Trophoblast cell (in vitro differentiated cells and primary cell): Measurements from ENCODE around the gene SPATA18.

Experiments used
- DNase-seq, 2 donors: peaks; one replicate each; pipeline ENCODE4 v3.0.0-alpha.2; 2016
- H2AFZ ChIP-seq: 2 replicates; pipeline ENCODE4 v1.6.1; 2013; ENCODE audit warnings: low read length, moderate library complexity, mild to moderate bottlenecking; ENCODE audit not compliant: insufficient read depth, poor library complexity
- H2AK5ac ChIP-seq: 2 replicates; pipeline ENCODE4 v1.6.1; 2013; ENCODE audit warnings: mild to moderate bottlenecking, low read length
- H2BK120ac ChIP-seq: 2 replicates; pipeline ENCODE4 v1.6.1; 2013; ENCODE audit warnings: low read length, mild to moderate bottlenecking, moderate library complexity; ENCODE audit not compliant: insufficient read depth, poor library complexity
- H2BK12ac ChIP-seq: 2 replicates; pipeline ENCODE4 v1.6.1; 2013; ENCODE audit warnings: mild to moderate bottlenecking, low read length, moderate library complexity
- H2BK5ac ChIP-seq: 2 replicates; pipeline ENCODE4 v1.6.1; 2013; ENCODE audit warnings: low read length, low read depth, moderate library complexity, mild to moderate bottlenecking; ENCODE audit not compliant: poor library complexity
- H3K14ac ChIP-seq: 2 replicates; pipeline ENCODE4 v1.6.1; 2013; ENCODE audit warnings: mild to moderate bottlenecking, low read length
- H3K18ac ChIP-seq: 2 replicates; pipeline ENCODE4 v1.6.1; 2013; ENCODE audit warnings: mild to moderate bottlenecking, low read length
- H3K23ac ChIP-seq: 2 replicates; pipeline ENCODE4 v1.6.1; 2013; ENCODE audit warnings: low read length
- H3K27ac ChIP-seq: 2 replicates; pipeline ENCODE4 v1.5.1; 2013; ENCODE audit warnings: low read depth, mild to moderate bottlenecking, inconsistent platforms, low read length, moderate library complexity
- H3K27me3 ChIP-seq: 2 replicates; pipeline ENCODE4 v1.6.1; 2013; ENCODE audit warnings: inconsistent platforms, mild to moderate bottlenecking, low read length, moderate library complexity; ENCODE audit not compliant: insufficient read depth
- H3K36me3 ChIP-seq, 2 experiments: 1 replicate in 1 of 2; 2 replicates in 1 of 2; pipeline ENCODE4 v1.6.1; 2013; ENCODE audit warnings: low read length in 2 of 2, mild to moderate bottlenecking in 2 of 2, moderate library complexity in 1 of 2; ENCODE audit not compliant: insufficient read depth in 2 of 2, control insufficient read depth in 1 of 2
- H3K4ac ChIP-seq: 2 replicates; pipeline ENCODE4 v1.6.1; 2013; ENCODE audit warnings: low read depth, mild to moderate bottlenecking, low read length, moderate library complexity
- H3K4me1 ChIP-seq, 2 experiments: 1 replicate in 1 of 2; 2 replicates in 1 of 2; pipeline ENCODE4 v1.6.1; 2013; ENCODE audit warnings: low read length in 2 of 2, mild to moderate bottlenecking in 2 of 2, moderate library complexity in 1 of 2; ENCODE audit not compliant: insufficient read depth in 2 of 2, control insufficient read depth in 1 of 2
- H3K4me2 ChIP-seq: 2 replicates; pipeline ENCODE4 v1.6.1; 2013; ENCODE audit warnings: inconsistent platforms, mild to moderate bottlenecking, low read length, moderate library complexity
- H3K4me3 ChIP-seq: 2 replicates; pipeline ENCODE4 v1.5.1; 2013; ENCODE audit warnings: mild to moderate bottlenecking, low read depth, low read length, inconsistent platforms
- H3K79me1 ChIP-seq: one replicate; pipeline ENCODE4 v1.6.1; 2013; ENCODE audit warnings: low read length
- H3K79me2 ChIP-seq: 2 replicates; pipeline ENCODE4 v1.6.1; 2013; ENCODE audit warnings: low read length, mild to moderate bottlenecking; ENCODE audit not compliant: control insufficient read depth, insufficient read depth, poor library complexity
- H3K9ac ChIP-seq: 2 replicates; pipeline ENCODE4 v1.6.1; 2013; ENCODE audit warnings: mild to moderate bottlenecking, low read length
- H3K9me3 ChIP-seq: 2 replicates; pipeline ENCODE4 v1.6.1; 2013; ENCODE audit warnings: low read depth, mild to moderate bottlenecking, control low read depth, inconsistent platforms, low read length; ENCODE audit not compliant: insufficient read depth
- H4K12ac ChIP-seq: 2 replicates; pipeline ENCODE4 v1.6.1; 2013; ENCODE audit warnings: low read depth, mild to moderate bottlenecking, low read length, moderate library complexity
- H4K8ac ChIP-seq: 2 replicates; pipeline ENCODE4 v1.6.1; 2013; ENCODE audit warnings: low read depth, mild to moderate bottlenecking, low read length, moderate library complexity
- H4K91ac ChIP-seq: one replicate; pipeline ENCODE4 v1.6.1; 2013; ENCODE audit warnings: low read depth, mild to moderate bottlenecking, low read length, moderate library complexity
- WGBS: extraction: QIAGEN DNeasy Blood & Tissue Kit; methylation state at CpG from one replicate; pipeline ENCODE4 v1.1.7; 2013; ENCODE audit warnings: missing lambda C conversion rate; ENCODE audit not compliant: insufficient read length, insufficient coverage; ENCODE audit errors: extremely low coverage; 5-methylcytosine and 5-hydroxymethylcytosine counted together

SPATA18 gene

DNA sequence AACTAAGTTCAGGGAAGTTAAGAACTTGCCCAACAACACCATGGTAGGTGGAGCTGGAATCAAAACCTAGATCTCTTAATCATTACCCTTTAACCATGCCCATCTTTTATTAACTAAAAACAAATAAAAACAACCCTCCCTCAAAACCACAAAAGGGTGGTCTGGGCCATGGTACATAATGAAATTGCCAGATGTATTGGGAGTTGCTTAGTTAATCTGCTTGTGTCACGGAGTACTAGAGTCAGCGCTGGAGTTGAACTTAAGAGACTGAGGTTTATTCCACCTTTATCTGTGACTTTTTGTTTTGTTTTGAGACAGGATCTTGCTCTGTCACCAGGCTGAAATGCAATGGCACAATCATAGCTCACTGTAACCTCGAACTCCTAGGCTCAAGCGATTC, 44.2 kb upstream of the SPATA18 start:
- no peaks in the 10 kb centered on the region for H3K9me3 ChIP-seq
- no peaks in the 10 kb centered on the region for H3K4me1 ChIP-seq
- H3K79me1 ChIP-seq, result no peaks in the 10 kb centered on the region
- no CpG with 5 or more reads among the region's 4 CpGs for WGBS
- H3K4me3 ChIP-seq, result no peak overlapping the region
- no peak overlapping the region for H3K4me2 ChIP-seq
- no peak overlapping the region for H3K9ac ChIP-seq
- H4K8ac ChIP-seq, result no peak overlapping the region
- no peak overlapping the region for H2BK5ac ChIP-seq
- H2BK120ac ChIP-seq, result no peak overlapping the region
- H3K79me2 ChIP-seq, result no peaks in the 10 kb centered on the region
- no peak overlapping the region for H3K18ac ChIP-seq
- H3K23ac ChIP-seq, result no peak overlapping the region
- no peak overlapping the region for H4K91ac ChIP-seq
- no peaks in the 10 kb centered on the region for H3K27me3 ChIP-seq
- no peaks in the 10 kb centered on the region for H3K36me3 ChIP-seq
- H3K27ac ChIP-seq, result no peak overlapping the region
- H2AK5ac ChIP-seq, result no peak overlapping the region
- no peak overlapping the region for H2AFZ ChIP-seq
- DNase-seq, result no peak
- H2BK12ac ChIP-seq, result no peak overlapping the region
- no peak overlapping the region for H4K12ac ChIP-seq
- no peak overlapping the region for H3K4ac ChIP-seq
- H3K14ac ChIP-seq, result no peak overlapping the region

GRCh38 chr4:52010986-52011385, 40.1 kb upstream of the SPATA18 start:
- Histone ChIP-seq H3K14ac (no peak overlapping the region), H4K91ac (no peak overlapping the region)
- DNase-seq, result no peak

DNA sequence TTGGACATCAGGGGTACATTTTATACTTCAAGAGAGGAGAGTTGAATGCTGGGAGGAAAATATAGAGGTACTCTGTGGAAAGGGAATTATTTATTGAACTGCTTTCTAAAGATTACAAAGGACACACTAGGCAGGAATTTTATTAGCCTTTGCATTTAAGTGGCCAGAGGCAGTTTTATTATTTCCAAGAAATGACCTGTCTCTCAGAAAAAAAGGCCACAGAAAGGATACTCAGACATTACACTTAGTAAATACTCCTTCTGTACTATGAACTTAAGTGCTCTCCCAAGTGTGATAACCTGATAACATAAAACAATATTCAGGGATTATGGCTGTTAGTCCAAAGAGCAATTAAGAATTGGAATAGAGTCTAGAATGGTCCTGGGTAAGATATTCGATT, 38.5 kb upstream of the SPATA18 start:
- Histone ChIP-seq H2BK12ac (no peak overlapping the region), H3K9ac (no peak overlapping the region), H3K36me3 (no peaks in the 10 kb centered on the region), H4K12ac (no peak overlapping the region), H2AFZ (no peak overlapping the region), H3K23ac (no peak overlapping the region), H2BK120ac (no peak overlapping the region), H4K91ac (no peak overlapping the region), H3K27me3 (no peaks in the 10 kb centered on the region), H3K9me3 (no peaks in the 10 kb centered on the region), H2AK5ac (no peak overlapping the region), H3K79me2 (no peaks in the 10 kb centered on the region), H2BK5ac (no peak overlapping the region), H3K4me2 (no peak overlapping the region), H3K4me3 (no peak overlapping the region), H3K18ac (no peak overlapping the region), H3K79me1 (no peaks in the 10 kb centered on the region), H3K4ac (no peak overlapping the region), H3K27ac (no peak overlapping the region), H3K14ac (no peak overlapping the region), H4K8ac (no peak overlapping the region), H3K4me1 (no peaks in the 10 kb centered on the region)
- WGBS, result no CpG with 5 or more reads among the region's 1 CpG
- DNase-seq, result no peak

More at GRCh38 chr4:52010986-52011385, 40.1 kb upstream of the SPATA18 start:
- H3K4me3 ChIP-seq, result no peak overlapping the region
- H3K4ac ChIP-seq, result no peak overlapping the region
- H3K36me3 ChIP-seq, result no peaks in the 10 kb centered on the region
- H3K79me1 ChIP-seq, result no peaks in the 10 kb centered on the region
- no peak overlapping the region for H4K12ac ChIP-seq
- no peak overlapping the region for H2AK5ac ChIP-seq
- H4K8ac ChIP-seq, result no peak overlapping the region
- no peak overlapping the region for H2BK120ac ChIP-seq
- H2BK5ac ChIP-seq, result no peak overlapping the region
- no peaks in the 10 kb centered on the region for H3K27me3 ChIP-seq
- no peak overlapping the region for H2AFZ ChIP-seq
- H2BK12ac ChIP-seq, result no peak overlapping the region
- H3K9ac ChIP-seq, result no peak overlapping the region
- WGBS, result no CpG with 5 or more reads among the region's 2 CpGs
- no peaks in the 10 kb centered on the region for H3K9me3 ChIP-seq
- no peak overlapping the region for H3K18ac ChIP-seq
- H3K27ac ChIP-seq, result no peak overlapping the region
- H3K4me2 ChIP-seq, result no peak overlapping the region
- H3K79me2 ChIP-seq, result no peaks in the 10 kb centered on the region
- no peak overlapping the region for H3K23ac ChIP-seq
- no peaks in the 10 kb centered on the region for H3K4me1 ChIP-seq

GRCh38 chr4:52014903-52015302, 36.2 kb upstream of the SPATA18 start:
- no peak overlapping the region for H3K27ac ChIP-seq
- no peak overlapping the region for H3K14ac ChIP-seq
- H3K4me2 ChIP-seq, result no peak overlapping the region
- H3K4ac ChIP-seq, result no peak overlapping the region
- no peak overlapping the region for H3K18ac ChIP-seq
- WGBS, result no CpG with 5 or more reads among the region's 1 CpG
- no peak overlapping the region for H3K9ac ChIP-seq
- H4K8ac ChIP-seq, result no peak overlapping the region
- H2BK120ac ChIP-seq, result no peak overlapping the region
- no peak overlapping the region for H2AFZ ChIP-seq
- H4K91ac ChIP-seq, result no peak overlapping the region
- H2BK5ac ChIP-seq, result no peak overlapping the region
- H3K23ac ChIP-seq, result no peak overlapping the region
- H3K9me3 ChIP-seq, result no peaks in the 10 kb centered on the region
- H2BK12ac ChIP-seq, result no peak overlapping the region
- H3K79me2 ChIP-seq, result no peaks in the 10 kb centered on the region
- H3K27me3 ChIP-seq, result no peaks in the 10 kb centered on the region
- no peaks in the 10 kb centered on the region for H3K36me3 ChIP-seq
- no peak overlapping the region for H3K4me3 ChIP-seq
- H3K79me1 ChIP-seq, result no peaks in the 10 kb centered on the region
- no peak overlapping the region for H2AK5ac ChIP-seq
- no peaks in the 10 kb centered on the region for H3K4me1 ChIP-seq
- no peak overlapping the region for H4K12ac ChIP-seq
- no peak for DNase-seq
